ENCODE data around the gene CARHSP1.

CARHSP1 gene

GRCh38 chr16:8901320-8901861, 32.6 kb upstream of the CARHSP1 start:
- H3K4me3 ChIP-seq (ENCODE audit: low read depth, low read length): no peak overlapping the region
- no peak for TF ChIP-seq CTCF (conservative IDR thresholded peaks at IDR 0.05; ENCODE audit: low read depth, low read length)
- no peak for DNase-seq (ENCODE audit: low read depth)

GRCh38 chr16:8900343-8900742, 31.5 kb upstream of the CARHSP1 start:
- no peak for TF ChIP-seq CTCF (conservative IDR thresholded peaks at IDR 0.05; ENCODE audit: low read depth, low read length)
- no peak for DNase-seq (ENCODE audit: low read depth)
- no peak overlapping the region for H3K4me3 ChIP-seq (ENCODE audit: low read depth, low read length)

GRCh38 chr16:8899709-8900317, 31.0 kb upstream of the CARHSP1 start:
- H3K4me3 ChIP-seq (ENCODE audit: low read depth, low read length): no peak overlapping the region
- no peak for DNase-seq (ENCODE audit: low read depth)
- TF ChIP-seq CTCF (conservative IDR thresholded peaks at IDR 0.05; ENCODE audit: low read depth, low read length): no peak

- no peak for TF ChIP-seq CTCF (conservative IDR thresholded peaks at IDR 0.05; ENCODE audit: low read depth, low read length)
These were observed 30.0 kb upstream of the CARHSP1 start for GRCh38 chr16:8898660-8899318.

GRCh38 chr16:8894736-8895334, 26.0 kb upstream of the CARHSP1 start:
- H3K4me3 ChIP-seq (ENCODE audit: low read depth, low read length): no peak overlapping the region
- no peak for TF ChIP-seq CTCF (conservative IDR thresholded peaks at IDR 0.05; ENCODE audit: low read depth, low read length)
- DNase-seq (ENCODE audit: low read depth): no peak

More at GRCh38 chr16:8898660-8899318, 30.0 kb upstream of the CARHSP1 start:
- H3K4me3 ChIP-seq (ENCODE audit: low read depth, low read length): no peak overlapping the region
- no peak for DNase-seq (ENCODE audit: low read depth)

GRCh38 chr16:8893976-8894690, 25.3 kb upstream of the CARHSP1 start:
- no peak for DNase-seq (ENCODE audit: low read depth)
- H3K4me3 ChIP-seq (ENCODE audit: low read depth, low read length): no peak overlapping the region
- TF ChIP-seq CTCF (conservative IDR thresholded peaks at IDR 0.05; ENCODE audit: low read depth, low read length): no peak
